ENCODE results near the gene PDE7B.
A peak's percentile ranks its signal among the peaks of the same experiment; 100 is the strongest.

Gene PDE7B

GRCh38 chr6:135987226-135987625 is 135.7 kb downstream of the PDE7B start:
- Histone ChIP-seq H2AFZ (ENCODE audit: insufficient read depth, low read length, poor library complexity) (no peak overlapping the region), H3K14ac (ENCODE audit: low read length) (no peak overlapping the region), H3K27ac (ENCODE audit: low read depth, low read length) (no peak overlapping the region), H3K4ac (ENCODE audit: low read depth, low read length) (no peak overlapping the region), H4K12ac (ENCODE audit: low read depth, low read length) (no peak overlapping the region), H3K79me2 (ENCODE audit: control insufficient read depth, insufficient read depth, low read length, poor library complexity) (no peaks in the 10 kb centered on the region), H4K91ac (ENCODE audit: low read depth, low read length) (no peak overlapping the region), H3K36me3 (ENCODE audit: control insufficient read depth in 1 of 2, insufficient read depth in 2 of 2, low read length in 2 of 2) (no peaks in the 10 kb centered on the region), H2BK120ac (ENCODE audit: insufficient read depth, low read length, poor library complexity) (no peak overlapping the region), H3K18ac (ENCODE audit: low read length) (no peak overlapping the region), H2AK5ac (ENCODE audit: low read length) (no peak overlapping the region), H3K4me1 (ENCODE audit: control insufficient read depth in 1 of 2, insufficient read depth in 2 of 2, low read length in 2 of 2) (no peaks in the 10 kb centered on the region), H3K79me1 (ENCODE audit: low read length) (no peaks in the 10 kb centered on the region), H3K4me2 (ENCODE audit: low read length) (no peak overlapping the region), H3K27me3 (ENCODE audit: insufficient read depth, low read length) (no peaks in the 10 kb centered on the region), H3K4me3 (ENCODE audit: low read depth, low read length) (no peak overlapping the region), H2BK5ac (ENCODE audit: low read depth, low read length, poor library complexity) (no peak overlapping the region), H4K8ac (ENCODE audit: low read depth, low read length) (no peak overlapping the region), H3K9me3 (ENCODE audit: insufficient read depth, low read depth, low read length) (no peaks in the 10 kb centered on the region), H3K9ac (ENCODE audit: low read length) (no peak overlapping the region), H2BK12ac (ENCODE audit: low read length) (no peak overlapping the region), H3K23ac (ENCODE audit: low read length) (no peak overlapping the region)
- WGBS (ENCODE audit: extremely low coverage, insufficient coverage, insufficient read length), result no CpG with 5 or more reads among the region's 3 CpGs
- DNase-seq, result no peak

DNA sequence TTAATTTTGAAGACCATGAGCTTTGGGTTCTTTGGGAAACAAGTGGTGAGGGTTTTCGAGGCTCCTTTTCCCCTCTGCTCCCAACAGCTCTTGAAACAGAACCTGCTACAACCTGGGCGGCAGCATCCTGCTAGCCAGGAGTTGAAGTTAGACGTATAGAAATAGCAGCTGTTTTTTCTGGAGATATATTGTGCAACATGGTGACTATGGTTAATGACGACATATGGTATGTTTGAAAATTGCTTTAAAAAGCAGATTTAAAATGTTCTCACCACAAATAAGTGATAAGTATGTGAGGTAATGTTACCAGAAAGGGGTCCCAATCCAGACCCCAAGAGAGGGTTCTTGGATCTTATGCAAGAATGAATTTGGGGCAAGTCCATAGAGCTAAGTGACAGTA is 138.9 kb downstream of the PDE7B start:
- no peak overlapping the region for H2AK5ac ChIP-seq (ENCODE audit: low read length)
- H2BK120ac ChIP-seq (ENCODE audit: insufficient read depth, low read length, poor library complexity), result no peak overlapping the region

GRCh38 chr6:135990855-135991464 is 139.5 kb downstream of the PDE7B start:
- Histone ChIP-seq H3K23ac (ENCODE audit: low read length) (no peak overlapping the region), H4K12ac (ENCODE audit: low read depth, low read length) (no peak overlapping the region), H2BK120ac (ENCODE audit: insufficient read depth, low read length, poor library complexity) (no peak overlapping the region), H3K18ac (ENCODE audit: low read length) (no peak overlapping the region), H3K14ac (ENCODE audit: low read length) (no peak overlapping the region), H3K4me2 (ENCODE audit: low read length) (no peak overlapping the region), H4K91ac (ENCODE audit: low read depth, low read length) (no peak overlapping the region), H3K9me3 (ENCODE audit: insufficient read depth, low read depth, low read length) (no peaks in the 10 kb centered on the region), H4K8ac (ENCODE audit: low read depth, low read length) (no peak overlapping the region), H3K79me1 (ENCODE audit: low read length) (no peaks in the 10 kb centered on the region), H2BK12ac (ENCODE audit: low read length) (no peak overlapping the region), H3K36me3 (ENCODE audit: control insufficient read depth in 1 of 2, insufficient read depth in 2 of 2, low read length in 2 of 2) (no peaks in the 10 kb centered on the region), H2AFZ (ENCODE audit: insufficient read depth, low read length, poor library complexity) (no peak overlapping the region), H3K4me1 (ENCODE audit: control insufficient read depth in 1 of 2, insufficient read depth in 2 of 2, low read length in 2 of 2) (no peaks in the 10 kb centered on the region), H3K27me3 (ENCODE audit: insufficient read depth, low read length) (no peaks in the 10 kb centered on the region), H3K4me3 (ENCODE audit: low read depth, low read length) (no peak overlapping the region), H3K9ac (ENCODE audit: low read length) (no peak overlapping the region), H2BK5ac (ENCODE audit: low read depth, low read length, poor library complexity) (no peak overlapping the region), H3K79me2 (ENCODE audit: control insufficient read depth, insufficient read depth, low read length, poor library complexity) (no peaks in the 10 kb centered on the region), H2AK5ac (ENCODE audit: low read length) (no peak overlapping the region), H3K4ac (ENCODE audit: low read depth, low read length) (no peak overlapping the region), H3K27ac (ENCODE audit: low read depth, low read length) (no peak overlapping the region)
- no CpG with 5 or more reads among the region's 4 CpGs for WGBS (ENCODE audit: extremely low coverage, insufficient coverage, insufficient read length)
- DNase-seq, result peak; percentile 55 to 86

More for the DNA sequence above, 138.9 kb downstream of the PDE7B start:
- no peak overlapping the region for H3K18ac ChIP-seq (ENCODE audit: low read length)
- H2AFZ ChIP-seq (ENCODE audit: insufficient read depth, low read length, poor library complexity), result no peak overlapping the region
- no peak overlapping the region for H3K4me2 ChIP-seq (ENCODE audit: low read length)
- H2BK12ac ChIP-seq (ENCODE audit: low read length), result no peak overlapping the region
- no CpG with 5 or more reads among the region's 4 CpGs for WGBS (ENCODE audit: extremely low coverage, insufficient coverage, insufficient read length)
- no peaks in the 10 kb centered on the region for H3K9me3 ChIP-seq (ENCODE audit: insufficient read depth, low read depth, low read length)
- H3K27me3 ChIP-seq (ENCODE audit: insufficient read depth, low read length), result no peaks in the 10 kb centered on the region
- H4K91ac ChIP-seq (ENCODE audit: low read depth, low read length), result no peak overlapping the region
- H3K27ac ChIP-seq (ENCODE audit: low read depth, low read length), result no peak overlapping the region
- no peaks in the 10 kb centered on the region for H3K4me1 ChIP-seq (ENCODE audit: control insufficient read depth in 1 of 2, insufficient read depth in 2 of 2, low read length in 2 of 2)
- H3K4ac ChIP-seq (ENCODE audit: low read depth, low read length), result no peak overlapping the region
- H4K8ac ChIP-seq (ENCODE audit: low read depth, low read length), result no peak overlapping the region
- H2BK5ac ChIP-seq (ENCODE audit: low read depth, low read length, poor library complexity), result no peak overlapping the region
- no peaks in the 10 kb centered on the region for H3K36me3 ChIP-seq (ENCODE audit: control insufficient read depth in 1 of 2, insufficient read depth in 2 of 2, low read length in 2 of 2)
- no peak overlapping the region for H3K9ac ChIP-seq (ENCODE audit: low read length)
- H3K79me2 ChIP-seq (ENCODE audit: control insufficient read depth, insufficient read depth, low read length, poor library complexity), result no peaks in the 10 kb centered on the region
- peak in 1 of 2 donors; percentile 76 for DNase-seq
- H3K14ac ChIP-seq (ENCODE audit: low read length), result no peak overlapping the region
- no peak overlapping the region for H3K4me3 ChIP-seq (ENCODE audit: low read depth, low read length)
- H3K23ac ChIP-seq (ENCODE audit: low read length), result no peak overlapping the region
- no peaks in the 10 kb centered on the region for H3K79me1 ChIP-seq (ENCODE audit: low read length)
- no peak overlapping the region for H4K12ac ChIP-seq (ENCODE audit: low read depth, low read length)

GRCh38 chr6:135992739-135993138 is 141.2 kb downstream of the PDE7B start:
- Histone ChIP-seq H3K9me3 (ENCODE audit: insufficient read depth, low read depth, low read length) (no peaks in the 10 kb centered on the region), H2BK120ac (ENCODE audit: insufficient read depth, low read length, poor library complexity) (no peak overlapping the region), H3K79me2 (ENCODE audit: control insufficient read depth, insufficient read depth, low read length, poor library complexity) (no peaks in the 10 kb centered on the region), H4K12ac (ENCODE audit: low read depth, low read length) (no peak overlapping the region), H3K4me3 (ENCODE audit: low read depth, low read length) (no peak overlapping the region), H3K23ac (ENCODE audit: low read length) (no peak overlapping the region), H2BK5ac (ENCODE audit: low read depth, low read length, poor library complexity) (no peak overlapping the region), H3K4me1 (ENCODE audit: control insufficient read depth in 1 of 2, insufficient read depth in 2 of 2, low read length in 2 of 2) (no peaks in the 10 kb centered on the region), H3K14ac (ENCODE audit: low read length) (no peak overlapping the region), H3K27me3 (ENCODE audit: insufficient read depth, low read length) (no peaks in the 10 kb centered on the region), H4K91ac (ENCODE audit: low read depth, low read length) (no peak overlapping the region), H2AFZ (ENCODE audit: insufficient read depth, low read length, poor library complexity) (no peak overlapping the region), H3K36me3 (ENCODE audit: control insufficient read depth in 1 of 2, insufficient read depth in 2 of 2, low read length in 2 of 2) (no peaks in the 10 kb centered on the region), H3K4ac (ENCODE audit: low read depth, low read length) (no peak overlapping the region), H2BK12ac (ENCODE audit: low read length) (no peak overlapping the region), H3K18ac (ENCODE audit: low read length) (no peak overlapping the region), H3K4me2 (ENCODE audit: low read length) (no peak overlapping the region), H4K8ac (ENCODE audit: low read depth, low read length) (no peak overlapping the region), H3K9ac (ENCODE audit: low read length) (no peak overlapping the region), H3K27ac (ENCODE audit: low read depth, low read length) (no peak overlapping the region), H3K79me1 (ENCODE audit: low read length) (no peaks in the 10 kb centered on the region), H2AK5ac (ENCODE audit: low read length) (no peak overlapping the region)
- WGBS (ENCODE audit: extremely low coverage, insufficient coverage, insufficient read length), result no CpG with 5 or more reads among the region's 2 CpGs
- no peak for DNase-seq
